ENCODE results near the gene TARS3.
"Not testable (repeated sequence)": the region's sequence is repeated elsewhere in the genome, so short reads cannot be mapped to it uniquely, and the experiment has no call there.

Gene TARS3

GRCh38 chr15:101664303-101664913, 59.9 kb downstream of the TARS3 start:
- no peak overlapping the region for H3K4me3 Mint-ChIP-seq
- TF ChIP-seq CTCF (IDR thresholded peaks at IDR 0.05): no peak

GRCh38 chr15:101662203-101662602, 62.1 kb downstream of the TARS3 start:
- Mint-ChIP-seq H3K4me3 (no peak overlapping the region), H3K4me1 (no peaks in the 10 kb centered on the region), H3K27ac (no peak overlapping the region), H3K27me3 (ENCODE audit: low read depth, poor library complexity) (no peaks in the 10 kb centered on the region), H3K36me3 (ENCODE audit: low read depth) (peaks cover 27% of the 10 kb centered on the region), H3K9me3 (peaks cover 10% of the 10 kb centered on the region)
- no peak for DNase-seq
- no peak for TF ChIP-seq CTCF (IDR thresholded peaks at IDR 0.05)

More at GRCh38 chr15:101664303-101664913, 59.9 kb downstream of the TARS3 start:
- no peak overlapping the region for H3K27ac Mint-ChIP-seq
- no peaks in the 10 kb centered on the region for H3K4me1 Mint-ChIP-seq
- DNase-seq: no peak
- no peaks in the 10 kb centered on the region for H3K27me3 Mint-ChIP-seq (ENCODE audit: low read depth, poor library complexity)
- H3K9me3 Mint-ChIP-seq: peaks cover 18% of the 10 kb centered on the region
- H3K36me3 Mint-ChIP-seq (ENCODE audit: low read depth): peaks cover 47% of the 10 kb centered on the region

GRCh38 chr15:101660005-101660404, 64.3 kb downstream of the TARS3 start:
- DNase-seq: no peak
- Mint-ChIP-seq H3K36me3 (ENCODE audit: low read depth) (peaks cover 10% of the 10 kb centered on the region), H3K4me3 (no peak overlapping the region), H3K4me1 (no peaks in the 10 kb centered on the region), H3K27me3 (ENCODE audit: low read depth, poor library complexity) (no peaks in the 10 kb centered on the region), H3K9me3 (no peaks in the 10 kb centered on the region), H3K27ac (no peak overlapping the region)
- TF ChIP-seq CTCF (IDR thresholded peaks at IDR 0.05): no peak

- Mint-ChIP-seq H3K27ac (no peak overlapping the region), H3K4me3 (no peak overlapping the region), H3K27me3 (ENCODE audit: low read depth, poor library complexity) (no peaks in the 10 kb centered on the region), H3K4me1 (peaks cover 5% of the 10 kb centered on the region), H3K36me3 (ENCODE audit: low read depth) (peaks cover 12% of the 10 kb centered on the region), H3K9me3 (no peaks in the 10 kb centered on the region)
- no peak for DNase-seq
- no peak for TF ChIP-seq CTCF (IDR thresholded peaks at IDR 0.05)
Observed at GRCh38 chr15:101657968-101658784, 66.1 kb downstream of the TARS3 start.

GRCh38 chr15:101657171-101657570, 67.1 kb downstream of the TARS3 start:
- Mint-ChIP-seq H3K27me3 (ENCODE audit: low read depth, poor library complexity) (no peaks in the 10 kb centered on the region), H3K4me3 (no peak overlapping the region), H3K9me3 (no peaks in the 10 kb centered on the region), H3K27ac (no peak overlapping the region), H3K4me1 (peaks cover 5% of the 10 kb centered on the region), H3K36me3 (ENCODE audit: low read depth) (peaks cover 12% of the 10 kb centered on the region)
- TF ChIP-seq CTCF (IDR thresholded peaks at IDR 0.05): no peak
- no peak for DNase-seq

GRCh38 chr15:101654624-101655337, 69.5 kb downstream of the TARS3 start:
- DNase-seq; H3K4me3 Mint-ChIP-seq; H3K9me3 Mint-ChIP-seq; H3K36me3 Mint-ChIP-seq (ENCODE audit: low read depth); H3K27me3 Mint-ChIP-seq (ENCODE audit: low read depth, poor library complexity); H3K27ac Mint-ChIP-seq: not testable (repeated sequence)
- H3K4me1 Mint-ChIP-seq: peaks cover 23% of the 10 kb centered on the region
